Neural cell (in vitro differentiated cells): ENCODE data around the gene CACNA1A. TPM values are rescaled to one million over a fixed set of nuclear protein-coding genes. Genes with fewer than 3 reads are reported as not detected.

Source experiments
- H2AFZ ChIP-seq: fragments of 200-600, 300-800 bp; sonication (generic), shearing (Covaris generic); 2 replicates; pipeline ENCODE4 v1.6.0; 2014; ENCODE audit warnings: low read depth, mild to moderate bottlenecking, antibody characterized with exemption, low read length, moderate library complexity
- H3F3A ChIP-seq: fragments of 200-600 bp; shearing (Covaris generic); 2 replicates; pipeline ENCODE4 v1.6.1; 2016; ENCODE audit warnings: mild to moderate bottlenecking, moderate library complexity, mixed read lengths, antibody characterized with exemption, low read length; ENCODE audit not compliant: insufficient read depth, poor library complexity, severe bottlenecking
- H3K27ac ChIP-seq: fragments of 200-600, 300-800 bp; sonication (generic), shearing (Covaris generic); 2 replicates; pipeline ENCODE4 v1.5.1; 2014; ENCODE audit warnings: mild to moderate bottlenecking, low read length, moderate library complexity
- H3K27me3 ChIP-seq: fragments of 300-800, 200-600 bp; sonication (generic), shearing (Covaris generic); 2 replicates; pipeline ENCODE4 v1.6.0; 2014; ENCODE audit warnings: mild to moderate bottlenecking, low read depth, low read length, moderate library complexity; ENCODE audit not compliant: insufficient read depth
- H3K36me3 ChIP-seq: fragments of 300-800, 200-600 bp; sonication (generic), shearing (Covaris generic); 2 replicates; pipeline ENCODE4 v1.5.1; 2014; ENCODE audit warnings: mild to moderate bottlenecking, antibody characterized with exemption, low read length, moderate library complexity; ENCODE audit not compliant: insufficient read depth
- H3K4me2 ChIP-seq: fragments of 300-800, 200-600 bp; sonication (generic), shearing (Covaris generic); 2 replicates; pipeline ENCODE4 v1.6.0; 2014; ENCODE audit warnings: mild to moderate bottlenecking, low read length
- H3K4me3 ChIP-seq: fragments of 300-800, 200-600 bp; sonication (generic), shearing (Covaris generic); 2 replicates; pipeline ENCODE4 v1.5.1; 2014; ENCODE audit warnings: mild to moderate bottlenecking, low read length, moderate library complexity
- H3K79me2 ChIP-seq: fragments of 200-600 bp; shearing (Covaris generic); replicated peaks from 2 replicates; pipeline ENCODE4 v1.6.0; 2014; ENCODE audit warnings: mild to moderate bottlenecking, low read length, moderate library complexity; ENCODE audit not compliant: insufficient read depth
- H3K9ac ChIP-seq: fragments of 300-800, 200-600 bp; sonication (generic), shearing (Covaris generic); 2 replicates; pipeline ENCODE4 v1.6.1; 2016; ENCODE audit warnings: mild to moderate bottlenecking, low read length, mixed read lengths
- H3K9me2 ChIP-seq: fragments of 200-600 bp; shearing (Covaris generic); 2 replicates; pipeline ENCODE4 v1.6.1; 2016; ENCODE audit warnings: mild to moderate bottlenecking, low read length, mixed read lengths; ENCODE audit not compliant: insufficient read depth
- H3K9me3 ChIP-seq: fragments of 200-600, 300-800 bp; sonication (generic), shearing (Covaris generic); 2 replicates; pipeline ENCODE4 v1.6.1; 2016; ENCODE audit warnings: mild to moderate bottlenecking, mixed run types, low read length, moderate library complexity, mixed read lengths
- H4K20me1 ChIP-seq: fragments of 200-600 bp; shearing (Covaris generic); 2 replicates; pipeline ENCODE4 v1.6.1; 2016; ENCODE audit warnings: mild to moderate bottlenecking, mixed run types; ENCODE audit not compliant: insufficient read depth
- CTCF ChIP-seq: fragments of 450-650 bp; IDR thresholded peaks from 2 replicates; pipeline ENCODE4 v1.5.1; 2014; ENCODE audit warnings: antibody characterized with exemption, mild to moderate bottlenecking, moderate library complexity; ENCODE audit not compliant: poor library complexity, severe bottlenecking
- EP300 ChIP-seq: fragments of 450-650 bp; conservative IDR thresholded peaks from 2 replicates; pipeline ENCODE4 v1.6.1; 2014; ENCODE audit warnings: antibody characterized with exemption, mild to moderate bottlenecking, moderate library complexity; ENCODE audit not compliant: poor library complexity, severe bottlenecking
- EZH2 ChIP-seq: fragments of 200-600, 300-800 bp; shearing (Covaris generic), sonication (generic); IDR thresholded peaks from 2 replicates; pipeline ENCODE4 v1.6.1; 2014; ENCODE audit warnings: antibody characterized with exemption, low read length, borderline replicate concordance, mild to moderate bottlenecking; ENCODE audit not compliant: insufficient read depth, poor library complexity, severe bottlenecking
- MXI1 ChIP-seq: fragments of 450-650 bp; conservative IDR thresholded peaks from 2 replicates; pipeline ENCODE4 v1.6.1; 2014; ENCODE audit warnings: antibody characterized with exemption, mild to moderate bottlenecking; ENCODE audit not compliant: poor library complexity, severe bottlenecking
- POLR2AphosphoS5 ChIP-seq: IDR thresholded peaks from 2 replicates; pipeline ENCODE4 v1.6.1; 2012
- RAD21 ChIP-seq: fragments of 450-650 bp; conservative IDR thresholded peaks from 2 replicates; pipeline ENCODE4 v1.6.1; 2014; ENCODE audit warnings: antibody characterized with exemption, mild to moderate bottlenecking, moderate library complexity
- REST ChIP-seq: IDR thresholded peaks from 2 replicates; pipeline ENCODE4 v1.6.1; 2012; ENCODE audit warnings: borderline replicate concordance
- SMC3 ChIP-seq: fragments of 450-650 bp; conservative IDR thresholded peaks from 2 replicates; pipeline ENCODE4 v1.6.1; 2014; ENCODE audit warnings: antibody characterized with exemption, mild to moderate bottlenecking, moderate library complexity; ENCODE audit not compliant: poor library complexity
- TAF1 ChIP-seq: IDR thresholded peaks from 2 replicates; pipeline ENCODE4 v1.6.1; 2012; ENCODE audit warnings: low read depth
- polyA plus RNA-seq: library from polyadenylated mRNA; depleted of rRNA; stranded (reverse); fragments of >200 nt; gene quantifications from 2 replicates; pipeline ENCODE4 v1.2.3, GENCODE V29; 2014

The CACNA1A gene
- polyA plus RNA-seq, 1 donor from 2014 or later: 6.9 TPM

DNA sequence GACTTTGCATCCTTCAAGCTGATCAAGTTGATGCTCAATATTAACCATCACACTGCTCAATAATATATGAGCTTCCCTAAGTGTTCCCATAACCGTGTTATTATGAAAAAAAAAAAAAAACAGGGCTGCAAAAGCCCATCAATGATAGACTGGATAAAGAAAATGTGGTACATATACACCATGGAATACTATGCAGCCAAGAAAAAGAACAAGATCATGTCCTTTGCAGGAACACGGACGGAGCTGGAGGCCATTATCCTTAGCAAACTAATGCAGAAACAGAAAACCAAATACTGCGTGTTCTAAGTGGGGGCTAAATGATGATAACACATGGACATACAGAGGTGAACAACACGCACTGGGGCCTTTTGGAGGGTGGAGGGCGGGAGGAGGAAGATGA is 58.3 kb downstream of the CACNA1A start:
- H3K36me3 ChIP-seq: peaks cover 4% of the 10 kb centered on the region
- H3K27ac ChIP-seq: no peak overlapping the region
- no peak overlapping the region for H2AFZ ChIP-seq
- H3K4me2 ChIP-seq: no peak overlapping the region
- H3K9ac ChIP-seq: no peak overlapping the region
- H3K79me2 ChIP-seq: no peaks in the 10 kb centered on the region
- H4K20me1 ChIP-seq: no peaks in the 10 kb centered on the region
- H3K9me2 ChIP-seq: no peaks in the 10 kb centered on the region
- no peak for TF ChIP-seq EP300
- no peak for TF ChIP-seq RAD21
- no peak for TF ChIP-seq CTCF
- TF ChIP-seq EZH2: no peak
- TF ChIP-seq POLR2AphosphoS5: no peak
- no peak for TF ChIP-seq TAF1
- TF ChIP-seq REST: no peak
- TF ChIP-seq SMC3: no peak
- no peak for TF ChIP-seq MXI1
- no peak overlapping the region for H3K4me3 ChIP-seq
- no peaks in the 10 kb centered on the region for H3K9me3 ChIP-seq
- no peaks in the 10 kb centered on the region for H3F3A ChIP-seq
- no peaks in the 10 kb centered on the region for H3K27me3 ChIP-seq

- Histone ChIP-seq H3K4me3 (no peak overlapping the region), H4K20me1 (no peaks in the 10 kb centered on the region), H3K27me3 (no peaks in the 10 kb centered on the region)
Measured at GRCh38 chr19:13441810-13442512, 64.3 kb downstream of the CACNA1A start.

More at GRCh38 chr19:13441810-13442512, 64.3 kb downstream of the CACNA1A start:
- no peaks in the 10 kb centered on the region for H3K9me3 ChIP-seq
- H3K27ac ChIP-seq: no peak overlapping the region
- no peaks in the 10 kb centered on the region for H3K79me2 ChIP-seq
- TF ChIP-seq RAD21 (no peak), REST (peak; percentile 71)
- H3K4me2 ChIP-seq: no peak overlapping the region
- no peaks in the 10 kb centered on the region for H3F3A ChIP-seq
- no peaks in the 10 kb centered on the region for H3K36me3 ChIP-seq
- no peaks in the 10 kb centered on the region for H3K9me2 ChIP-seq
- no peak overlapping the region for H2AFZ ChIP-seq
- no peak overlapping the region for H3K9ac ChIP-seq
